GM12878 (cell line): ENCODE measurements around the gene PLEKHA5. TPM values are rescaled to one million over a fixed set of nuclear protein-coding genes. Genes with fewer than 3 reads are reported as not detected.

ENCODE experiments used
- ATAC-seq: fragments of 200-7000 bp; cut with Tn5 transposase; 3 replicates; pipeline ENCODE4 v1.9.1; 2020; ENCODE audit warnings: mild to moderate bottlenecking, moderate library complexity
- BruUV-seq: library from RNA; stranded (reverse); fragments of 400-500 nt; replicated peaks from 2 replicates; lab custom pipeline; 2021; lab: Mats Ljungman, UMichigan
- CTCF ChIA-PET: fragments of 300-600 bp; sonication (Branson Sonifier 250); formaldehyde crosslinking; extraction: SDS; loops from one replicate; lab custom pipeline; 2021; ENCODE audit warnings: inconsistent platforms; lab: Yijun Ruan, JAX
- POLR2A ChIA-PET: fragments of 350-600 bp; formaldehyde crosslinking; extraction: SDS; loops from one replicate; lab custom pipeline; 2021; ENCODE audit warnings: inconsistent platforms; lab: Charles Lee
- RAD21 ChIA-PET: fragments of 300-600 bp; sonication (Branson Sonifier 250); formaldehyde crosslinking; loops from one replicate; lab custom pipeline; 2023; ENCODE audit warnings: antibody characterized with exemption; ENCODE audit not compliant: unreplicated experiment; lab: Charles Lee
- SMC1A ChIA-PET: fragments of 300-600 bp; sonication (Branson Sonifier 250); formaldehyde crosslinking; loops from one replicate; lab custom pipeline; 2023; ENCODE audit not compliant: unreplicated experiment, uncharacterized antibody; lab: Charles Lee
- DNase-seq: peaks from one replicate; pipeline ENCODE4 v3.0.0-alpha.2; 2011; ENCODE audit warnings: low read depth, low spot score
- FAIRE-seq: peaks from 3 replicates; lab custom pipeline; 2011; peaks lifted over from hg19 to GRCh38; lab: Jason Lieb, UNC
- H2AFZ ChIP-seq: 2 replicates; pipeline ENCODE4 v1.6.0; 2011; ENCODE audit warnings: low read depth, low read length, control low read depth; ENCODE audit not compliant: control insufficient read depth
- H3K27ac ChIP-seq: 2 replicates; pipeline ENCODE4 v1.5.1; 2011; ENCODE audit warnings: control low read depth; ENCODE audit not compliant: control insufficient read depth, insufficient read depth
- H3K27me3 ChIP-seq, 2 experiments: replicated peaks in 1 of 2; 2 replicates each; pipeline versions ENCODE4 v1.6.0 to v1.6.1; 2011; ENCODE audit warnings: low read length in 1 of 2; ENCODE audit not compliant: control insufficient read depth in 2 of 2, insufficient read depth in 2 of 2
- H3K36me3 ChIP-seq, 2 experiments: 2 replicates each; pipeline ENCODE4 v1.5.1; 2011; ENCODE audit warnings: low read length in 1 of 2; ENCODE audit not compliant: control insufficient read depth in 2 of 2, insufficient read depth in 2 of 2
- H3K4me1 ChIP-seq: 2 replicates; pipeline ENCODE4 v1.6.1; 2011; ENCODE audit warnings: mild to moderate bottlenecking, low read length, moderate library complexity, mixed read lengths; ENCODE audit not compliant: control insufficient read depth, insufficient read depth
- H3K4me2 ChIP-seq: 2 replicates; pipeline ENCODE4 v1.6.0; 2011; ENCODE audit warnings: control low read depth; ENCODE audit not compliant: control insufficient read depth, insufficient read depth
- H3K4me3 ChIP-seq: fragments of 200-600 bp; sonication (generic); 2 replicates; pipeline ENCODE4 v1.5.1; 2016
- H3K79me2 ChIP-seq: 2 replicates; pipeline ENCODE4 v1.6.0; 2011; ENCODE audit warnings: low read length; ENCODE audit not compliant: control insufficient read depth, insufficient read depth
- H3K9ac ChIP-seq: 2 replicates; pipeline ENCODE4 v1.8.0; 2011; ENCODE audit warnings: low read length, control low read depth, mixed read lengths; ENCODE audit not compliant: control insufficient read depth, insufficient read depth
- H3K9me3 ChIP-seq: replicated peaks from 3 replicates; pipeline ENCODE4 v1.5.1; 2011; ENCODE audit warnings: mild to moderate bottlenecking, low read length; ENCODE audit not compliant: control insufficient read depth, insufficient read depth
- H4K20me1 ChIP-seq: 2 replicates; pipeline ENCODE4 v1.6.0; 2011; ENCODE audit not compliant: control insufficient read depth, insufficient read depth
- ASH2L ChIP-seq: fragments of 300-600, 200-600 bp; sonication (generic); IDR thresholded peaks from 2 replicates; pipeline ENCODE4 v1.6.1; 2017; ENCODE audit warnings: low read depth, mild to moderate bottlenecking, borderline replicate concordance
- BACH1 ChIP-seq: fragments of 450-650 bp; IDR thresholded peaks from 2 replicates; pipeline ENCODE4 v1.6.1; 2017; ENCODE audit warnings: mild to moderate bottlenecking, borderline replicate concordance
- CHD1 ChIP-seq: IDR thresholded peaks from 2 replicates; pipeline ENCODE4 v1.6.1; 2012; ENCODE audit warnings: low read depth, low read length, improper control_type of control experiment
- CHD2 ChIP-seq: IDR thresholded peaks from 2 replicates; pipeline ENCODE4 v1.6.1; 2011; ENCODE audit warnings: low read depth, low read length, improper control_type of control experiment, borderline replicate concordance
- E2F8 ChIP-seq: fragments of 450-650 bp; IDR thresholded peaks from 2 replicates; pipeline ENCODE4 v1.6.1; 2018; ENCODE audit warnings: mild to moderate bottlenecking, low read depth, moderate library complexity; ENCODE audit not compliant: partially characterized antibody
- HCFC1 ChIP-seq: fragments of 150-350 bp; IDR thresholded peaks from 2 replicates; pipeline ENCODE4 v1.6.1; 2014; ENCODE audit warnings: low read length
- HDGF ChIP-seq: fragments of 450-650 bp; IDR thresholded peaks from 2 replicates; pipeline ENCODE4 v1.6.1; 2016; ENCODE audit warnings: antibody characterized with exemption
- NBN ChIP-seq: fragments of 450-650 bp; IDR thresholded peaks from 2 replicates; pipeline ENCODE4 v1.6.1; 2016
- NR2F1 ChIP-seq: fragments of 450-650 bp; conservative IDR thresholded peaks from 2 replicates; pipeline ENCODE4 v1.6.1; 2017; ENCODE audit warnings: mild to moderate bottlenecking
- RB1 ChIP-seq: fragments of 450-650 bp; formaldehyde crosslinking; IDR thresholded peaks from 2 replicates; pipeline ENCODE4 v1.6.1; 2017; ENCODE audit warnings: mild to moderate bottlenecking, borderline replicate concordance
- RELA ChIP-seq: fragments of 450-650 bp; IDR thresholded peaks from 2 replicates; pipeline ENCODE4 v1.8.0; 2014; ENCODE audit warnings: borderline replicate concordance; ENCODE audit not compliant: partially characterized antibody
- SMAD5 ChIP-seq: IDR thresholded peaks from 2 replicates; pipeline ENCODE4 v1.6.1; 2016; ENCODE audit warnings: antibody characterized with exemption, low read depth
- SUZ12 ChIP-seq: fragments of 200-600 bp; sonication (generic); IDR thresholded peaks from one replicate; pipeline ENCODE4 v1.6.1; 2018; ENCODE audit warnings: antibody characterized with exemption, mild to moderate bottlenecking; ENCODE audit not compliant: unreplicated experiment
- TAF1 ChIP-seq: IDR thresholded peaks from 2 replicates; pipeline ENCODE4 v1.6.1; 2011; ENCODE audit warnings: mild to moderate bottlenecking, low read depth, low read length, borderline replicate concordance
- WRNIP1 ChIP-seq: IDR thresholded peaks from 2 replicates; pipeline ENCODE4 v1.6.1; 2011; ENCODE audit warnings: low read depth, low read length, improper control_type of control experiment, borderline replicate concordance
- ZBED1 ChIP-seq: IDR thresholded peaks from 2 replicates; pipeline ENCODE4 v1.6.1; 2016; ENCODE audit warnings: borderline replicate concordance
- WGBS: methylation state at CpG from one replicate; pipeline ENCODE4 v1.1.6; 2016; ENCODE audit warnings: low lambda C conversion rate; ENCODE audit not compliant: insufficient replicate concordance, insufficient coverage; ENCODE audit errors: missing lambda C conversion rate; 5-methylcytosine and 5-hydroxymethylcytosine counted together
- in situ Hi-C: fragments of 300-500 bp; cut with MboI; formaldehyde crosslinking; loops from 9 replicates; pipeline ENCODE4 v1.14.3; 2018; ENCODE audit warnings: mixed read lengths
- intact Hi-C: fragments of 100-400 bp; cut with micrococcal nuclease; formaldehyde crosslinking; loops from one replicate; pipeline ENCODE4 v1.14.2; 2022; ENCODE audit not compliant: unreplicated experiment
- polyA plus RNA-seq, 11 experiments: library from polyadenylated mRNA; depleted of rRNA in 4 of 11; unstranded in 6 of 11; stranded (reverse) in 5 of 11; fragments of >200 nt; fragmentation: Nextera tagmentation in 4 of 11; fragmentation: Illumina TruSeq in 1 of 11; extraction: Ambion mirVana in 4 of 11; extraction: Trizol in 1 of 11; gene quantifications; 1 replicate in 1 of 11; 2 replicates in 10 of 11; pipeline versions ENCODE4 v1.2.1 to v1.2.3, GENCODE V29; 2011 to 2016; ENCODE audit warnings: inconsistent platforms in 2 of 11, missing spikeins in 2 of 11, low read depth in 1 of 11
- total RNA-seq, 4 experiments: library from RNA; depleted of rRNA in 3 of 4; stranded (reverse); fragments of >200 nt in 3 of 4; fragmentation: Illumina TruSeq in 1 of 4; extraction: Trizol in 1 of 4; gene quantifications; 2 replicates each; pipeline versions ENCODE4 v1.2.1 to v1.2.3, GENCODE V29; 2013 to 2021
- TF ChIP-seq, protein P1 (sequence below): fragments of 450-650 bp; IDR thresholded peaks from 2 replicates; pipeline ENCODE4 v1.6.1; 2017; ENCODE audit warnings: mild to moderate bottlenecking, moderate library complexity

The PLEKHA5 gene
- total and polyA plus RNA-seq, 10 of the 15 experiments (the other 5 are each of a cell fraction or from before 2014, with no cell fraction given) = 0.09 to 0.33 (median 0.18) TPM; not detected in 3

DNA sequence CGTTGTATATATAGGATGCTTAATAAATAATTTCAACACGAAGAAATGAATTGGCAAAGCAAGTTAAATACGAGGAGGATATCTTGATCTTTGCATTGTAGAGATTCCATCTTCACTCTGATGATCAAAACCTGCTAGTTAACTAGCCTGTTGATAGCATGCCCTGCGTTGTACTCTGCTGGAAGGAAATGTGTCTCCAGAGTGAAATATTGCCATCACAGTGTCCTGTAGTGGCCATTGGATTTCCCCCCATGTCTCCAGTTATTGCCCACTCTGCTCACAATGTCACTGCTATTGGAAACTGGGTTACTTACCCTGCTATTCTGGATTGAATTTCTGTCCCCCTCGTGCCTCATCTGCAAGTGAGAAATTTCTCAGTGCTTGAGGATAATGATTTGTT, 109.6 kb downstream of the PLEKHA5 start (continued):
- TF ChIP-seq HCFC1 = no peak
- no peak for TF ChIP-seq RELA
- TF ChIP-seq CHD1 = no peak

DNA sequence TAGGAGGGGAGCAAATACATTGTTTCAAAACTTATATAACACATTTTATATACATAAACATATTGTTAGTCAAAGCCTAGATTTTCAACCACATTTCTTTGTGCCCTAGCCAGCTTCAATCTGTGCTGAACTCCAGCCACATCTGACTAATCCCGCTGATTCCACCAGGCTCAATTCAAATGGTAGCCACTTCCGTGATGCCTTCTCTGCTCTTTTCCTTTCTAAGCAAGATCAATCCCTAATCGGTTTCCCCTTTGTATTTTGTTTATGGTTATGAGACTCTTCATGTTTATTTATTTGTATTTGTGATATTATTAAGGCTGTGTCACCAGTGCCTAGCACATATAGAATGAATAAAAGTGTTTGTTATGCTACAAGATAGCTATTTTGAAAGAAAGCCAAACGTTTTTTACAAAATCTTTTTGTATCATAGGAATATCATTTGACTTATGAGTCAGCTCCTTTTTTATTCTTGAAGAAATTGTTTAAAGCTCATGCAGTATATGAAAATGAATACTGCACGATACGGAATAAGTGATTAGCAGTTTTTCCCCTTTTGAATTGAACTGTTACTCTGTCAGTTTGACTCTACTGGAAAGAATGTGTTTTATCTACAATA, 110.2 kb downstream of the PLEKHA5 start:
- no peak overlapping the region for H2AFZ ChIP-seq
- RAD21 ChIA-PET = no interaction called here
- no peak overlapping the region for H3K9ac ChIP-seq
- no peak for FAIRE-seq
- no peaks in the 10 kb centered on the region for H3K9me3 ChIP-seq
- TF ChIP-seq TAF1 = no peak
- TF ChIP-seq BACH1 = no peak
- TF ChIP-seq SMAD5 = no peak
- TF ChIP-seq HDGF = no peak
- TF ChIP-seq WRNIP1 = no peak
- TF ChIP-seq, protein P1, sequence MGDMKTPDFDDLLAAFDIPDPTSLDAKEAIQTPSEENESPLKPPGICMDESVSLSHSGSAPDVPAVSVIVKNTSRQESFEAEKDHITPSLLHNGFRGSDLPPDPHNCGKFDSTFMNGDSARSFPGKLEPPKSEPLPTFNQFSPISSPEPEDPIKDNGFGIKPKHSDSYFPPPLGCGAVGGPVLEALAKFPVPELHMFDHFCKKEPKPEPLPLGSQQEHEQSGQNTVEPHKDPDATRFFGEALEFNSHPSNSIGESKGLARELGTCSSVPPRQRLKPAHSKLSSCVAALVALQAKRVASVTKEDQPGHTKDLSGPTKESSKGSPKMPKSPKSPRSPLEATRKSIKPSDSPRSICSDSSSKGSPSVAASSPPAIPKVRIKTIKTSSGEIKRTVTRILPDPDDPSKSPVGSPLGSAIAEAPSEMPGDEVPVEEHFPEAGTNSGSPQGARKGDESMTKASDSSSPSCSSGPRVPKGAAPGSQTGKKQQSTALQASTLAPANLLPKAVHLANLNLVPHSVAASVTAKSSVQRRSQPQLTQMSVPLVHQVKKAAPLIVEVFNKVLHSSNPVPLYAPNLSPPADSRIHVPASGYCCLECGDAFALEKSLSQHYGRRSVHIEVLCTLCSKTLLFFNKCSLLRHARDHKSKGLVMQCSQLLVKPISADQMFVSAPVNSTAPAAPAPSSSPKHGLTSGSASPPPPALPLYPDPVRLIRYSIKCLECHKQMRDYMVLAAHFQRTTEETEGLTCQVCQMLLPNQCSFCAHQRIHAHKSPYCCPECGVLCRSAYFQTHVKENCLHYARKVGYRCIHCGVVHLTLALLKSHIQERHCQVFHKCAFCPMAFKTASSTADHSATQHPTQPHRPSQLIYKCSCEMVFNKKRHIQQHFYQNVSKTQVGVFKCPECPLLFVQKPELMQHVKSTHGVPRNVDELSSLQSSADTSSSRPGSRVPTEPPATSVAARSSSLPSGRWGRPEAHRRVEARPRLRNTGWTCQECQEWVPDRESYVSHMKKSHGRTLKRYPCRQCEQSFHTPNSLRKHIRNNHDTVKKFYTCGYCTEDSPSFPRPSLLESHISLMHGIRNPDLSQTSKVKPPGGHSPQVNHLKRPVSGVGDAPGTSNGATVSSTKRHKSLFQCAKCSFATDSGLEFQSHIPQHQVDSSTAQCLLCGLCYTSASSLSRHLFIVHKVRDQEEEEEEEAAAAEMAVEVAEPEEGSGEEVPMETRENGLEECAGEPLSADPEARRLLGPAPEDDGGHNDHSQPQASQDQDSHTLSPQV = no peak
- no peak for TF ChIP-seq CHD2
- no peak for TF ChIP-seq ZBED1
- no peak for TF ChIP-seq NBN
- no peak for TF ChIP-seq NR2F1
- TF ChIP-seq SUZ12 = no peak
- no peak for TF ChIP-seq RB1
- no peak for TF ChIP-seq E2F8
- no peak for TF ChIP-seq ASH2L
- TF ChIP-seq, all 136 proteins: peak for 0
- CTCF ChIA-PET = interaction anchor here (1.1 kb wide), 1 partner anchor 65 kb away, joined by 3 read pairs; no protein-coding TSS in a partner anchor
- intact Hi-C loops (no loop called here), in situ Hi-C loops (no loop called here)
- H3K4me1 ChIP-seq = no peaks in the 10 kb centered on the region
- H3K27ac ChIP-seq = no peak overlapping the region
- no TSS peak for BruUV-seq
- POLR2A ChIA-PET = interaction anchor here (0.7 kb wide), 1 partner anchor 131 kb away, joined by 3 read pairs; no protein-coding TSS in a partner anchor
- H3K4me3 ChIP-seq = no peak overlapping the region
- H3K4me2 ChIP-seq = no peak overlapping the region
- no peaks in the 10 kb centered on the region for H3K27me3 ChIP-seq
- SMC1A ChIA-PET = no interaction called here
- DNase-seq (no peak), ATAC-seq (no peak)
- WGBS = 17% methylated on average over 6 of the region's 6 CpGs
- H3K79me2 ChIP-seq = no peaks in the 10 kb centered on the region
- no peaks in the 10 kb centered on the region for H4K20me1 ChIP-seq
- H3K36me3 ChIP-seq = no peaks in the 10 kb centered on the region
